Measurements from ENCODE around the gene ERRFI1. TPM values are rescaled to one million over a fixed set of nuclear protein-coding genes. Genes with fewer than 3 reads are reported as not detected.

Gene ERRFI1
- total and polyA plus RNA-seq, 2 of the 8 experiments (the other 6 are each of a cell fraction or from before 2014, with no cell fraction given) = 23.4 to 46.1 TPM

DNA sequence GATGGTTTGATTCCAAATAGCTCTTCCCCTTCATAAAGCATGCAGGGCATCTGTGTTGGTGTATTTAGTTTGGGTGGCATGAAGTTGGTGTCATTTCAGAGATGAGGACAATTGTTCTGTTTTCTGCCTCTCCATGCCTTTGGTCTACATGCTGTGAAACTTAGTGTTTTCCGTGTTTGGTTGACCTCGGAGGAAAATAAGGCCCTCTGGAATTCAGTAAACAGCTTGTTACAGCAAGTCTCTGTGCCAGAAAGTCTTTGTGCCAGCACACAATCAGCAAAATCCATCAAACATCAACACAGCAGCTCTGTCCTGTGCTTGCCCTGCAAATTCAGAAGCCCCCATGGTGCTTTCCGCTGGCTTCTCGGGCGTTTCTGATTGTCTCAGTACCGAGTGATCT is 55.1 kb downstream of the ERRFI1 start:
- no peak overlapping the region for H3K4ac ChIP-seq (replicated peaks; ENCODE audit: insufficient read length, low read depth, low read length)
- H3K9me3 ChIP-seq (ENCODE audit: insufficient read depth in 2 of 2, low read depth in 1 of 2, low read length in 1 of 2) = no peaks in the 10 kb centered on the region
- H3K56ac ChIP-seq (replicated peaks; ENCODE audit: insufficient read length, low read depth, low read length) = no peak overlapping the region
- H3K36me3 ChIP-seq (ENCODE audit: control insufficient read depth in 2 of 4, insufficient read depth in 4 of 4, low read length in 3 of 4) = peaks cover 15 to 63% (median 41%) of the 10 kb centered on the region in 4 experiments
- no peak overlapping the region for H2BK15ac ChIP-seq (ENCODE audit: low read length)
- H3K4me1 ChIP-seq (replicated peaks in 1 of 4; ENCODE audit: control insufficient read depth in 3 of 4, insufficient read depth in 4 of 4, low read length in 3 of 4) = no peaks in the 10 kb centered on the region
- H4K5ac ChIP-seq (ENCODE audit: insufficient read length, low read depth, low read length) = no peak overlapping the region
- DNase-seq (ENCODE audit: low read depth in 1 of 2, low spot score in 2 of 2) (no peak), FAIRE-seq (no peak)
- no peak overlapping the region for H3K4me2 ChIP-seq (ENCODE audit: insufficient read depth in 1 of 2, low read depth in 2 of 2, low read length in 2 of 2)
- 97% methylated on average over 6 of the region's 6 CpGs; no CpG with 5 or more reads in 1 of the 2 experiments for WGBS, 2 experiments (ENCODE audit: extremely low coverage in 1 of 2, insufficient coverage in 1 of 2, insufficient read length in 1 of 2, insufficient replicate concordance in 2 of 2, low coverage in 1 of 2, low lambda C conversion rate in 2 of 2, missing lambda C conversion rate in 1 of 2)
- no peak overlapping the region for H3K18ac ChIP-seq (ENCODE audit: extremely low read depth, low read length)
- H4K91ac ChIP-seq (replicated peaks; ENCODE audit: insufficient read length, low read length) = no peak overlapping the region
- no peak overlapping the region for H2BK120ac ChIP-seq (replicated peaks; ENCODE audit: low read depth, low read length)
- no peak overlapping the region for H2BK12ac ChIP-seq (ENCODE audit: low read depth, low read length)
- H3K27me3 ChIP-seq (replicated peaks in 1 of 4; ENCODE audit: control insufficient read depth in 3 of 4, extremely low read depth in 1 of 4, insufficient read depth in 3 of 4, low read length in 3 of 4) = no peaks in the 10 kb centered on the region
- H4K8ac ChIP-seq (ENCODE audit: extremely low read depth, insufficient read depth, low read length) = no peak overlapping the region
- peaks cover 0 to 21% of the 10 kb centered on the region in 2 experiments; a peak in 2 of 4 replicates for H3K79me2 ChIP-seq (ENCODE audit: control insufficient read depth in 1 of 2, insufficient read depth in 2 of 2, low read length in 2 of 2)
- H3K23ac ChIP-seq (ENCODE audit: insufficient read length) = no peak overlapping the region
- no peak overlapping the region for H3K9ac ChIP-seq (replicated peaks in 1 of 4; ENCODE audit: extremely low read depth in 1 of 4, low read depth in 3 of 4, low read length in 3 of 4)
- no peak overlapping the region for H3K14ac ChIP-seq (ENCODE audit: insufficient read length)
- H3K23me2 ChIP-seq (ENCODE audit: low read depth, low read length) = no peaks in the 10 kb centered on the region
- ChIA-PET CTCF (ENCODE audit: partially characterized antibody) (interaction anchor here (0.6 to 16.4 kb wide), 3 partner anchors 44 to 810 kb away, joined by 3 to 249 read pairs (median 3); no protein-coding TSS in a partner anchor), POLR2A (ENCODE audit: partially characterized antibody) (no interaction called here)
- H4K20me1 ChIP-seq (replicated peaks in 1 of 2; ENCODE audit: control insufficient read depth in 1 of 2, insufficient read depth in 2 of 2, low read length in 2 of 2) = peaks cover 5 to 6% of the 10 kb centered on the region in 2 experiments
- H2AFZ ChIP-seq (ENCODE audit: low read length) = no peak overlapping the region
- TF ChIP-seq SIN3A (conservative IDR thresholded peaks at IDR 0.05 in 1 of 2, IDR thresholded peaks at IDR 0.05 in 1 of 2; ENCODE audit: low read depth in 1 of 2, low read length in 2 of 2) (no peak), CHD1 (IDR thresholded peaks at IDR 0.05; ENCODE audit: low read depth, low read length) (no peak), RFX5 (IDR thresholded peaks at IDR 0.05; ENCODE audit: borderline replicate concordance, low read depth, low read length) (no peak), TEAD4 (IDR thresholded peaks at IDR 0.05; ENCODE audit: low read depth, low read length) (no peak), GTF2F1 (IDR thresholded peaks at IDR 0.05; ENCODE audit: borderline replicate concordance, low read depth, low read length) (no peak)
- no peak overlapping the region for H2AK5ac ChIP-seq (ENCODE audit: low read depth, low read length)
- peaks cover 2% of the 10 kb centered on the region; the same call in 1 of the 2 replicates for H3K79me1 ChIP-seq (ENCODE audit: low read depth, low read length)
- no peak overlapping the region for H2BK20ac ChIP-seq (ENCODE audit: low read length)
- no peak overlapping the region for H3K27ac ChIP-seq (ENCODE audit: low read depth, low read length)
- H2BK5ac ChIP-seq (ENCODE audit: low read depth, low read length) = no peak overlapping the region
- no peak overlapping the region for H3K4me3 ChIP-seq (ENCODE audit: extremely low read depth in 1 of 4, insufficient read depth in 2 of 4, low read depth in 3 of 4, low read length in 4 of 4)

Data from H1 (cell line).